ENCODE data around the gene EIF2S2.

- TF ChIP-seq CTCF (IDR thresholded peaks at IDR 0.05) (no peak), POLR2A (IDR thresholded peaks at IDR 0.05) (no peak)
Measured at GRCh38 chr20:34100576-34100975, 11.5 kb downstream of the EIF2S2 start.
